HEK293 (cell line): Measurements from ENCODE around the gene CEP170B.
A peak's percentile ranks its signal among the peaks of the same experiment; 100 is the strongest.

Experiments
- BCL11B ChIP-seq: fragments of 450-650 bp; formaldehyde crosslinking; IDR thresholded peaks from 2 replicates; pipeline ENCODE4 v1.5.1; 2016; ENCODE audit warnings: low read depth, missing biosample characterization, missing genetic modification characterization
- CTCF ChIP-seq: fragments of 450-650 bp; formaldehyde crosslinking; IDR thresholded peaks from 2 replicates; pipeline ENCODE4 v1.5.1; 2016; ENCODE audit warnings: missing biosample characterization, missing genetic modification characterization
- IKZF3 ChIP-seq: fragments of 450-650 bp; IDR thresholded peaks from 2 replicates; pipeline ENCODE4 v1.5.0; 2018; ENCODE audit warnings: missing biosample characterization, mild to moderate bottlenecking, missing genetic modification characterization, moderate library complexity
- KLF10 ChIP-seq: fragments of 450-650 bp; IDR thresholded peaks from 2 replicates; pipeline ENCODE4 v1.5.1; 2018; ENCODE audit warnings: missing biosample characterization, mild to moderate bottlenecking, missing genetic modification characterization
- KLF16 ChIP-seq: fragments of 450-650 bp; formaldehyde crosslinking; IDR thresholded peaks from 2 replicates; pipeline ENCODE4 v1.5.1; 2017; ENCODE audit warnings: missing biosample characterization, missing genetic modification characterization
- KLF7 ChIP-seq: fragments of 450-650 bp; formaldehyde crosslinking; IDR thresholded peaks from 2 replicates; pipeline ENCODE4 v1.5.1; 2016; ENCODE audit warnings: missing biosample characterization, missing genetic modification characterization, borderline replicate concordance
- OVOL3 ChIP-seq: fragments of 450-650 bp; formaldehyde crosslinking; IDR thresholded peaks from 2 replicates; pipeline ENCODE4 v1.5.1; 2016; ENCODE audit warnings: missing biosample characterization, missing genetic modification characterization
- SCRT1 ChIP-seq: fragments of 450-650 bp; formaldehyde crosslinking; IDR thresholded peaks from 2 replicates; pipeline ENCODE4 v1.5.1; 2016; ENCODE audit warnings: missing biosample characterization, missing genetic modification characterization, borderline replicate concordance
- SETDB1 ChIP-seq: IDR thresholded peaks from one replicate; pipeline ENCODE4 v1.6.1; 2017; ENCODE audit warnings: mild to moderate bottlenecking, low read length, moderate library complexity, mixed read lengths; ENCODE audit not compliant: insufficient read length
- WT1 ChIP-seq: fragments of 450-650 bp; formaldehyde crosslinking; IDR thresholded peaks from 2 replicates; pipeline ENCODE4 v1.5.1; 2016; ENCODE audit warnings: missing biosample characterization, missing genetic modification characterization
- ZBTB11 ChIP-seq: fragments of 450-650 bp; formaldehyde crosslinking; conservative IDR thresholded peaks from 2 replicates; pipeline ENCODE4 v1.5.1; 2016; ENCODE audit warnings: low read depth, missing biosample characterization, missing genetic modification characterization
- ZIC2 ChIP-seq: fragments of 450-650 bp; formaldehyde crosslinking; IDR thresholded peaks from 2 replicates; pipeline ENCODE4 v1.5.1; 2016; ENCODE audit warnings: missing biosample characterization, missing genetic modification characterization
- ZNF146 ChIP-seq: fragments of 450-650 bp; formaldehyde crosslinking; IDR thresholded peaks from 2 replicates; pipeline ENCODE4 v1.5.1; 2016; ENCODE audit warnings: missing biosample characterization, missing genetic modification characterization
- ZNF37A ChIP-seq: fragments of 450-650 bp; IDR thresholded peaks from 2 replicates; pipeline ENCODE4 v1.5.1; 2018; ENCODE audit warnings: missing biosample characterization, missing genetic modification characterization
- ZNF423 ChIP-seq: fragments of 450-650 bp; formaldehyde crosslinking; IDR thresholded peaks from 2 replicates; pipeline ENCODE4 v1.5.1; 2016; ENCODE audit warnings: missing biosample characterization, missing genetic modification characterization
- ZNF48 ChIP-seq: fragments of 450-650 bp; formaldehyde crosslinking; IDR thresholded peaks from 2 replicates; pipeline ENCODE4 v1.5.1; 2016; ENCODE audit warnings: missing biosample characterization, missing genetic modification characterization
- ZNF488 ChIP-seq: fragments of 450-650 bp; formaldehyde crosslinking; IDR thresholded peaks from 2 replicates; pipeline ENCODE4 v1.5.1; 2016; ENCODE audit warnings: missing biosample characterization, missing genetic modification characterization
- ZNF510 ChIP-seq: fragments of 450-650 bp; formaldehyde crosslinking; IDR thresholded peaks from 2 replicates; pipeline ENCODE4 v1.5.1; 2018; ENCODE audit warnings: mild to moderate bottlenecking, missing genetic modification characterization, missing biosample characterization; ENCODE audit not compliant: insufficient replicate concordance
- ZNF600 ChIP-seq: fragments of 450-650 bp; formaldehyde crosslinking; IDR thresholded peaks from 2 replicates; pipeline ENCODE4 v1.5.1; 2016; ENCODE audit warnings: missing biosample characterization, missing genetic modification characterization
- ZNF791 ChIP-seq: fragments of 450-650 bp; formaldehyde crosslinking; IDR thresholded peaks from 2 replicates; pipeline ENCODE4 v1.5.1; 2016; ENCODE audit warnings: missing biosample characterization, missing genetic modification characterization
- ZNF792 ChIP-seq: fragments of 450-650 bp; formaldehyde crosslinking; IDR thresholded peaks from 2 replicates; pipeline ENCODE4 v1.5.1; 2016; ENCODE audit warnings: missing biosample characterization, missing genetic modification characterization
- ZSCAN16 ChIP-seq: fragments of 450-650 bp; formaldehyde crosslinking; IDR thresholded peaks from 2 replicates; pipeline ENCODE4 v1.5.1; 2016; ENCODE audit warnings: missing biosample characterization, missing genetic modification characterization
- ZSCAN30 ChIP-seq: fragments of 450-650 bp; IDR thresholded peaks from 2 replicates; pipeline ENCODE4 v1.5.1; 2018; ENCODE audit warnings: missing biosample characterization, mild to moderate bottlenecking, missing genetic modification characterization, moderate library complexity
- TF ChIP-seq, protein P1 (sequence below): fragments of 450-650 bp; formaldehyde crosslinking; conservative IDR thresholded peaks from 2 replicates; pipeline ENCODE4 v1.5.1; 2016; ENCODE audit warnings: low read depth, missing biosample characterization, missing genetic modification characterization
- TF ChIP-seq, protein P2 (sequence below): fragments of 450-650 bp; formaldehyde crosslinking; IDR thresholded peaks from 2 replicates; pipeline ENCODE4 v1.5.1; 2016; ENCODE audit warnings: missing biosample characterization, missing genetic modification characterization

CEP170B gene

DNA sequence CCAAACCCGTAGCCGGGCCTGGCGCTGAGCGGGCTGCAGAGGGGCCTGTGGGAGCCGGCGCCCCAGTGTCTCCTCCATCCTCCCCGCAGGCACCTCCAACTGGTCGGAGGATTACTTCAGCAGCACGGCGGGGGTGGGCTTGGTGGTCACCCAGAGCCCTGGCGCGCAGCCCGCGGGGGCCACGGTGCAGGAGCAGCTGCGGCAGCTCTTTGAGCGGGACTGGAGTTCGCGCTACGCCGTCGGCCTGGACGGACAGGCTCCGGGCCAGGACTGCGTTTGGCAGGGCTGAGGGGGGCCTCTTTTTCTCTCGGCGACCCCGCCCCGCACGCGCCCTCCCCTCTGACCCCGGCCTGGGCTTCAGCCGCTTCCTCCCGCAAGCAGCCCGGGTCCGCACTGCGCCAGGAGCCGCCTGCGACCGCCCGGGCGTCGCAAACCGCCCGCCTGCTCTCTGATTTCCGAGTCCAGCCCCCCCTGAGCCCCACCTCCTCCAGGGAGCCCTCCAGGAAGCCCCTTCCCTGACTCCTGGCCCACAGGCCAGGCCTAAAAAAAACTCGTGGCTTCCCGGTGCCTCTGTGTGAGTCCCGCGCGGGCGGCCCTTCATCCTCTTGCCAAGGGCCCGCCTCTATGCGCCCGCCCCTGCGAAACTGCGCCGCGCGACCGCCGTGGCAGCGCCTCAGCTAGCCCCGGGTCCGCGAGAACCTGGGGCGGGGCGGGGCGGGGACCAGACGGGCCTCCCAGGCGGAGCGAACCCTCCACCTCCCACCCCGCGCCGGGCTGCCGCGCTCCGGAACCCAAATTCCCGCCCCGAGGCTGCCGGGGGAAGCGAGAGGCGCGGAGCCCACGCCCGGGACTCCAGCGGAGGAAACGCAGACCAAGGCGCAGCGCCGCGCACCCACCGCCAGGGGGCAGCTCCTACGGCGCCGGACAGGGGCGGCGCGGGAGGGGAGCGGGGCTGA is 67.9 kb downstream of the CEP170B start (continued):
- TF ChIP-seq, protein P1, sequence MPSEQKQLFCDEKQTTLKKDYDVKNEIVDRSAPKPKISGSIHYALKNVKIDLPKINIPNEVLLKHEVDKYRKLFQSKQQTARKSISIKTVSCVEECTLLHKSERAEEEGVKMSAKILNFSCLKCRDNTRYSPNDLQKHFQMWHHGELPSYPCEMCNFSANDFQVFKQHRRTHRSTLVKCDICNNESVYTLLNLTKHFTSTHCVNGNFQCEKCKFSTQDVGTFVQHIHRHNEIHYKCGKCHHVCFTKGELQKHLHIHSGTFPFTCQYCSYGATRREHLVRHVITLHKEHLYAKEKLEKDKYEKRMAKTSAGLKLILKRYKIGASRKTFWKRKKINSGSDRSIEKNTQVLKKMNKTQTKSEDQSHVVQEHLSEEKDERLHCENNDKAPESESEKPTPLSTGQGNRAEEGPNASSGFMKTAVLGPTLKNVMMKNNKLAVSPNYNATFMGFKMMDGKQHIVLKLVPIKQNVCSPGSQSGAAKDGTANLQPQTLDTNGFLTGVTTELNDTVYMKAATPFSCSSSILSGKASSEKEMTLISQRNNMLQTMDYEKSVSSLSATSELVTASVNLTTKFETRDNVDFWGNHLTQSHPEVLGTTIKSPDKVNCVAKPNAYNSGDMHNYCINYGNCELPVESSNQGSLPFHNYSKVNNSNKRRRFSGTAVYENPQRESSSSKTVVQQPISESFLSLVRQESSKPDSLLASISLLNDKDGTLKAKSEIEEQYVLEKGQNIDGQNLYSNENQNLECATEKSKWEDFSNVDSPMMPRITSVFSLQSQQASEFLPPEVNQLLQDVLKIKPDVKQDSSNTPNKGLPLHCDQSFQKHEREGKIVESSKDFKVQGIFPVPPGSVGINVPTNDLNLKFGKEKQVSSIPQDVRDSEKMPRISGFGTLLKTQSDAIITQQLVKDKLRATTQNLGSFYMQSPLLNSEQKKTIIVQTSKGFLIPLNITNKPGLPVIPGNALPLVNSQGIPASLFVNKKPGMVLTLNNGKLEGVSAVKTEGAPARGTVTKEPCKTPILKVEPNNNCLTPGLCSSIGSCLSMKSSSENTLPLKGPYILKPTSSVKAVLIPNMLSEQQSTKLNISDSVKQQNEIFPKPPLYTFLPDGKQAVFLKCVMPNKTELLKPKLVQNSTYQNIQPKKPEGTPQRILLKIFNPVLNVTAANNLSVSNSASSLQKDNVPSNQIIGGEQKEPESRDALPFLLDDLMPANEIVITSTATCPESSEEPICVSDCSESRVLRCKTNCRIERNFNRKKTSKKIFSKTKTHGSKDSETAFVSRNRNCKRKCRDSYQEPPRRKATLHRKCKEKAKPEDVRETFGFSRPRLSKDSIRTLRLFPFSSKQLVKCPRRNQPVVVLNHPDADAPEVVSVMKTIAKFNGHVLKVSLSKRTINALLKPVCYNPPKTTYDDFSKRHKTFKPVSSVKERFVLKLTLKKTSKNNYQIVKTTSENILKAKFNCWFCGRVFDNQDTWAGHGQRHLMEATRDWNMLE (tag by site-specific recombination) = 0 out of 2 replicates have a peak, but pooled peaks have one; percentile 26
- TF ChIP-seq ZNF510 (tag by site-specific recombination) (no peak), ZIC2 (tag by site-specific recombination) (peak; percentile 22; the same call in 1 of the 2 replicates), ZNF791 (tag by site-specific recombination) (no peak), ZNF423 (tag by site-specific recombination) (no peak), ZNF792 (no peak), ZNF48 (tag by site-specific recombination) (no peak), BCL11B (tag by site-specific recombination) (no peak), SETDB1 (no peak), ZNF37A (tag by site-specific recombination) (no peak), ZSCAN30 (tag by site-specific recombination) (peak; percentile 90), CTCF (peak; percentile 75), KLF7 (tag by site-specific recombination) (no peak), ZSCAN16 (tag by site-specific recombination) (no peak), ZNF600 (tag by site-specific recombination) (peak; percentile 79), KLF10 (tag by site-specific recombination) (peak; percentile 69; the same call in 1 of the 2 replicates), IKZF3 (peak; percentile 77; the same call in 1 of the 2 replicates), ZNF146 (tag by site-specific recombination) (peak; percentile 51; the same call in 1 of the 2 replicates), ZNF488 (tag by site-specific recombination) (no peak), KLF16 (tag by site-specific recombination) (peak; percentile 88), SCRT1 (tag by site-specific recombination) (no peak), OVOL3 (tag by site-specific recombination) (no peak), WT1 (tag by site-specific recombination) (no peak), ZBTB11 (tag by site-specific recombination) (peak; percentile 98)
- TF ChIP-seq, protein P2, sequence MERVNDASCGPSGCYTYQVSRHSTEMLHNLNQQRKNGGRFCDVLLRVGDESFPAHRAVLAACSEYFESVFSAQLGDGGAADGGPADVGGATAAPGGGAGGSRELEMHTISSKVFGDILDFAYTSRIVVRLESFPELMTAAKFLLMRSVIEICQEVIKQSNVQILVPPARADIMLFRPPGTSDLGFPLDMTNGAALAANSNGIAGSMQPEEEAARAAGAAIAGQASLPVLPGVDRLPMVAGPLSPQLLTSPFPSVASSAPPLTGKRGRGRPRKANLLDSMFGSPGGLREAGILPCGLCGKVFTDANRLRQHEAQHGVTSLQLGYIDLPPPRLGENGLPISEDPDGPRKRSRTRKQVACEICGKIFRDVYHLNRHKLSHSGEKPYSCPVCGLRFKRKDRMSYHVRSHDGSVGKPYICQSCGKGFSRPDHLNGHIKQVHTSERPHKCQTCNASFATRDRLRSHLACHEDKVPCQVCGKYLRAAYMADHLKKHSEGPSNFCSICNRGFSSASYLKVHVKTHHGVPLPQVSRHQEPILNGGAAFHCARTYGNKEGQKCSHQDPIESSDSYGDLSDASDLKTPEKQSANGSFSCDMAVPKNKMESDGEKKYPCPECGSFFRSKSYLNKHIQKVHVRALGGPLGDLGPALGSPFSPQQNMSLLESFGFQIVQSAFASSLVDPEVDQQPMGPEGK (tag by site-specific recombination) = no peak
